Spinal cord (tissue), 10 donors: ENCODE results near the gene JAM3. TPM values are rescaled to one million over a fixed set of nuclear protein-coding genes. Genes with fewer than 3 reads are reported as not detected.

Experiments
- DNase-seq, 6 donors: peaks; one replicate each; pipeline versions ENCODE4 v3.0.0 to v3.0.0-alpha.2; 2013 to 2015; ENCODE audit warnings: low spot score in 6 of 6, low read depth in 4 of 6
- H3K27ac ChIP-seq: one replicate; pipeline ENCODE4 v1.5.1; 2013; ENCODE audit warnings: low read depth, low read length, control low read depth
- H3K27me3 ChIP-seq: one replicate; pipeline ENCODE4 v1.6.1; 2013; ENCODE audit warnings: low read length; ENCODE audit not compliant: control insufficient read depth, insufficient read depth
- H3K36me3 ChIP-seq: one replicate; pipeline ENCODE4 v1.6.1; 2013; ENCODE audit warnings: low read length; ENCODE audit not compliant: control insufficient read depth, insufficient read depth
- H3K4me1 ChIP-seq: one replicate; pipeline ENCODE4 v1.6.1; 2013; ENCODE audit warnings: low read length; ENCODE audit not compliant: control insufficient read depth, insufficient read depth
- H3K4me3 ChIP-seq: one replicate; pipeline ENCODE4 v1.5.1; 2013; ENCODE audit warnings: low read depth, low read length, control low read depth
- H3K9me3 ChIP-seq: one replicate; pipeline ENCODE4 v1.6.1; 2013; ENCODE audit warnings: low read length; ENCODE audit not compliant: control insufficient read depth, insufficient read depth
- WGBS: methylation state at CpG from one replicate; pipeline ENCODE4 v1.1.5; 2013; ENCODE audit warnings: missing lambda C conversion rate; ENCODE audit not compliant: insufficient coverage; 5-methylcytosine and 5-hydroxymethylcytosine counted together
- polyA plus RNA-seq, 2 donors: library from polyadenylated mRNA; unstranded; fragments of 120-200 nt; gene quantifications; one replicate each; pipeline ENCODE4 v1.2.1, GENCODE V29; 2013; ENCODE audit not compliant: insufficient read length in 2 of 2
- total RNA-seq, 2 donors: library from RNA; depleted of rRNA in 1 of 2; stranded (reverse); fragments of 120-200 nt in 1 of 2; fragments of >200 nt in 1 of 2; gene quantifications; one replicate each; pipeline versions ENCODE4 v1.2.3 to v1.2.4, GENCODE V29; 2013 to 2014
- donor health status: healthy.

Gene JAM3
- total and polyA plus RNA-seq, 4 donors: 57.9 to 221 (median 108) TPM

DNA sequence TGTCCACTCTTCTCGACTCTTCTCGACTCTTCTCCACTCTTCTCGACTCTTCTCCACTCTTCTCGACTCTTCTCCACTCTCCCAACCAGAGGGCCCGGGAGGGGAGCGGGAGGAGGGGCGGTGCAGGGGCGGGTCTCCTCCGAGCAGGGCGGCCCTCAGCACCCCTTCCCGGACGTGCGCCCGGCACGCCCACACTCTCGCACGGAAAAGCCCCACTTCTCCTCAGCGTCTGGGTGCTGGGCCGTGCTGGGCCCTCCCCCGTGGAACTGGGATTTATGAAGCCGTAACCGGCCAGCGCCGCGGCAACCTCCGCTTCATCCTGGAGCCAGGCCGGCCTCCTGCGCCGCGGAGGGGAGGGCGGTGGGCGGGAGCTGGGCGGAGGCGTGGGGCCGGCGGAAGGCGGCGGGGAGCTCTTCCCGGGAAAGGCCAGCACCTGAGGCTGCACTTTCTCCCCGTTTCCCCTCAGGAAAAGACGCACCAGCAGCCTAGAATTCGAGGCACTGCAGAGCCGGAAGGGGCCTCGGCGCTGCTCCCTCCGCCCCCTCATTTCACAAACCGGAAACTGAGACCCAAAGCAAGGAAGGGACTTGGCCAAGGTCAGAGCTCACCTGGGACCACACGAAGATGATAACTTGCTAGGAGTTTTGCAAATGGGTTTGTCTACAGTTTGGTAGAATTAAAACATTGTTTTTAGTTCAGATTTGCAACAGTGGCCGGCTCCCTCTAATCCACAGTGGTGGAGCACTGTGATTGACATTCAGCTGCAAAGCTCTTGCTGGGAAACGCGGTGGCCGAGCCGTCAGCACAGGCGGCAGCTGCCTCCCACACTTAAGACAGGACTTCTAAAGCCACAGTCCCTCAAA, 31.6 kb upstream of the JAM3 start:
- peaks cover 4% of the 10 kb centered on the region for H3K36me3 ChIP-seq
- peak overlapping the region; percentile 81 for H3K27ac ChIP-seq
- H3K9me3 ChIP-seq: no peaks in the 10 kb centered on the region
- H3K27me3 ChIP-seq: no peaks in the 10 kb centered on the region
- under 1% methylated on average over 50 of the region's 54 CpGs for WGBS
- peaks cover 99% of the 10 kb centered on the region for H3K4me1 ChIP-seq
- peak overlapping the region; percentile 56 for H3K4me3 ChIP-seq
- peak in 3 of 6 donors; percentile 46 to 84 (median 78) for DNase-seq

DNA sequence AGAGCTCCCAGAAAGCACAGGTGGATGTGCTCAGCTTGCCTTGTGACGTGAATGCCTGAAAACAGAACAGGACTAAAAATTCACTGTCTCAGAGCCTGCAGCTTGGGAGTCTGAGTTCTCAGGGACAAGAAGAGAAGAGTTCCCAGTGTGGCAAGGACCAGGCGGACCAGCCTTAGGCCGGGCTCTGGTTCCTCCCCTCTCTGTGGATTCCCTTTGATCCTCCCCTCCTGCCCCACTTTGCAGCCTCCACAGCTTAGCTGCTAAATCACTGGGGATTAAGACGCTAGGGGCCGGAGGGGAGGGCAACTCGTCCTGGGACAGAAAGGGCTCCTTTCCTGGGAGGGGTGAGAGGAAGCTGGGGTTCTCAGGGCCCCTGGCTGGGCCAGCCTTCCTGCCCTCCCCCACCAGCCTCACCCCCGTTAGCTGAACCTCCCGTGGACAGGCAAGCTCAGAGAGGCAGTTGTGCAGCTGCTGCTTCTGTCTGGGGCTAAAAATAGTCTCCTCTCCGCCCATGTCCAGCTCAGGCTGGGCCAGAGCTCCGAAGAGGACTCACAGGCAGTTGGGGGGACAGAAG, 29.9 kb upstream of the JAM3 start:
- Histone ChIP-seq H3K4me1 (peaks cover 92% of the 10 kb centered on the region), H3K4me3 (no peak overlapping the region), H3K36me3 (peaks cover 4% of the 10 kb centered on the region), H3K9me3 (no peaks in the 10 kb centered on the region), H3K27me3 (no peaks in the 10 kb centered on the region), H3K27ac (no peak overlapping the region)
- 50% methylated on average over 3 of the region's 10 CpGs for WGBS
- DNase-seq: no peak

DNA sequence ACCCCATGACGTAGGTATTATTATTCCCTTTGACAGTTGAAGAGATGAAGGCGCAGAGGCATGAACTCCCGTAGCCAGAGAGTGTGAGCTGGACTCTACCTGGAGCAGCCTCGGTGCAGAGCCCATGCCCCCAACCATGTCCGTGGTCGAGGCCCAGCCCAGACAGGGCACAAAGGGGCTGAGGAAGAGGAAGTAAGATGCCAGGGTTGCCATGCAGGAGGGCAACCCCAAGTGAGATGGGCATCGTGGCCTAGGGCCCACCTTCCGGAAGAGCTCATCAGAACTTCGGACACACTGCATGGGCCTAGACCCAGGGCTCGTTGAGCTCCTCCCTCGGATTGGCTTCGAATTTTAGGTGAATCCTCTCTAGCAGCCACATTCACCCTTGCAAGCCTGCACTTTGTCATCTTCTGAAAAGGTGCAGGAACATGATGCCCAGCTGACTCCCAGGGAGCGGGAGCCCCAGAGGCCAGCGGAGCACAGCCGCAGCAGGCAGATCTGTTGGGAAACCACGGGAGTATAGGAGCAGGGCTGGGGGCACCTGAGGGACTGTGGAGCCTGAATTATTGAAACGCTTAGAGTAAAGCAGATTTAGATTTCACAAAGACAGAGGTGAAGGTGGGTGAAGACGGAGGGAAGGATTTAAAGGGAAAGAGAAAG, 29.0 kb upstream of the JAM3 start:
- no peak overlapping the region for H3K27ac ChIP-seq
- WGBS: 84% methylated on average over 18 of the region's 18 CpGs

DNA sequence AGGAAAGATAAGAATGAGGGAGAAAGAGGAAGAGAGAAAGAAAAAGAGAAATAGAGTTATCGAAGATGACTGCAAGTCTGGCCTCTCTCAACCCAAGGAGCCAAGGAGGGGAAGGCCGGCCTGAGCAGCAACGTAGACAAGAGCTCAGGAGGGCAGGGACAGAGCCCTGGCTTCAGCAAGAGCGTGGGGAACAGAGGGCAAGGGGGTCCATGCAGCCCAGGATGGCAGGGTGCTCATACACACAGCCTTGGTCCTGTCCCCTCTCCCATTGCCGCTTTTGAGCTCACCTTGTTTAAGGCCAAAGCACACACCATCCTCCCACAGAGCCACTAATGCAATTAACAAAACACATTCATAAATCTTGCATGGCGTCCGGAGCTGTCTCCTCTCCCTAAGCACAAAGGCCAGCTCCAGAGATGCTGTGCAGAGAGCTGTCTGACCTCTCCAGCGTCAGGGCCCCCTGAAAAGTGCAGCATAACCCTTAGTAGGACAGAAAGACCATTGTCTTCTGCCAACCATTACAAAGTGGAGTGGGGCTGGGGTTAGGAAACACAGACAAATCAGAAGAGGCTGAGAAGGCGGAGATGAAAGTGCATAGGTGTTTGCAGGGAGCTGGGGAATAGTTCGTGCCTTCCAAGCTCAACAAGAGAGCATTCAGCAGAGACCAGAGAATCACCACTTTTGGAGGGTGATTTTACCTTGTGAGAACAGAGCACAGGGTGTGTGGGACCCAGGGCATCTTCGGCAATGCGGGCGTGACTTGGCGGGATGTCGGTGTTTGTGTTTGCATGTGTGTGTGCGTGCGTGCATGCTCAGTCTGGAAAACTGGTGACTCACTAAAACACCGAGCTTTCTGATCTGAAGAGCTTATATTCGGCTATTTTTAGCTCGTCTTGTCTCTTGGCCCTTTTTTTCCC, 28.2 kb upstream of the JAM3 start:
- H3K4me1 ChIP-seq: peaks cover 83% of the 10 kb centered on the region
- H3K36me3 ChIP-seq: peaks cover 4% of the 10 kb centered on the region
- H3K4me3 ChIP-seq: no peak overlapping the region
- no peak overlapping the region for H3K27ac ChIP-seq
- no peaks in the 10 kb centered on the region for H3K9me3 ChIP-seq
- 58% methylated on average over 19 of the region's 20 CpGs for WGBS
- peak in 2 of 6 donors; percentile 36 to 57 for DNase-seq
- H3K27me3 ChIP-seq: no peaks in the 10 kb centered on the region

More for the DNA sequence above, 29.0 kb upstream of the JAM3 start:
- Histone ChIP-seq H3K9me3 (no peaks in the 10 kb centered on the region), H3K27me3 (no peaks in the 10 kb centered on the region), H3K36me3 (peaks cover 4% of the 10 kb centered on the region), H3K4me1 (peaks cover 85% of the 10 kb centered on the region), H3K4me3 (no peak overlapping the region)
- no peak for DNase-seq

DNA sequence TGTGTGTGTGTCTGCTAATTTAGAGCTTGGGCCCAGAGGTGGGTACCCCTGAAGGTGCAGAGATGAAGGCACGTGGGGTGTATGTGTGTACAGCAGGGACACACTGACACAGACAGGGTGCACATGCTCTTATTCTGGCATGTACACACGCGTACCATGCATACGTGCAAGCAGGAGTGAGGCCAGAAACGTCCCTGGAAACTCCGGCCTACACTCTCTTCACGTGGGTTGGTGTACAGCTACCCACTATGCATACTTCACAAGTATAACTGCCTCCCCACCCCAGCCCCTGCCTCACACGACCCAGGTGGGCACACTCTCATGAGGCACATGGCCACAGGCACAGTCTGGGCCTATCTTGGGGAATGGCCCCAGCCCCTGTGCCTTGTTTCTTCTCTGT, 27.5 kb upstream of the JAM3 start:
- DNase-seq: no peak
- Histone ChIP-seq H3K4me3 (no peak overlapping the region), H3K27me3 (no peaks in the 10 kb centered on the region), H3K36me3 (peaks cover 4% of the 10 kb centered on the region), H3K27ac (no peak overlapping the region), H3K4me1 (peaks cover 78% of the 10 kb centered on the region), H3K9me3 (no peaks in the 10 kb centered on the region)
- 81% methylated on average over 8 of the region's 8 CpGs for WGBS

DNA sequence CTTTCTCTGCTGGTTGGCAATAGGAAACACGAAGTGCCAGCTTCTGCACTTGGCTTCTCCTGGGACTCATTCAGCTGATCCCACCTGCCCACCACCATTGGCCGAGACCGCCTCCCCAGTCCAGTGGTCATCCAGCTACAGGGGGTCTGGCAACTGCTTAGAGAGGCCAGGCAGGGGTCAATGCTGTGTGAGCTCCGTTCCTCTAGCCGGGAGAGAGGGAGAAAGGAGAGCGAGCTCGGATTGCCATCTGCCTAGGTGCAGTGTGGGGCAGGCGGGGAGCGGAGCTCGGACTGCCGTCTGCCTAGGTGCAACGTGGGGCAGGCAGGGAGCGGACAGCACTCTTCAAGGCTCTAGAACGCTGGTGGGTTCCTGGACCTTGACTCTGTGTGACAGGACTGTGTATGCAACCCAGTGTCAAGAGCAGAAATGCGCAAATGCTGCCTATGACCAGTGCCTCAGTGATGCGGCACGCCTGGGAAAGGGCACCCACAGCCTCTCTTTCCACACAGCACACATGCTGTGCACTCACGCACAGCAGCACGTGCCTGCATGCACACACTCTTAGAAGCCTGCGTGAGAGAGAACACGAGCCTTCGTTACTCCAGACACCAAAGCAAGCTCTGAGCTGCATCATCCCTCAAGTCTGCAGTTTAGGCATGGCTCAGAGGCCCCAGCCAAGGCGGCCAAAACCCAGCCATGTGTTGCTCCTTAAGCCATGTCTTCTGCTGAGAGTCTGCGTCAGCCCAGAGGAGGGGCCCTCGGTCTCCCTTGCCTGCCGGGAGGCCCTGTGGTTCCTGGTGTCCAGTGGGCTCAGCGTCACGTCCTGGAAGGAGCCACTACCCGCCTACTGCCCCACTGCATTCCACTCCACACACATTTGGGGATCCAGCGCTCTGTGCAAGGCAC, 26.8 kb upstream of the JAM3 start:
- Histone ChIP-seq H3K27ac (no peak overlapping the region), H3K4me1 (peaks cover 75% of the 10 kb centered on the region), H3K27me3 (no peaks in the 10 kb centered on the region), H3K4me3 (no peak overlapping the region), H3K9me3 (no peaks in the 10 kb centered on the region), H3K36me3 (peaks cover 4% of the 10 kb centered on the region)
- 83% methylated on average over 29 of the region's 30 CpGs for WGBS
- DNase-seq: no peak

DNA sequence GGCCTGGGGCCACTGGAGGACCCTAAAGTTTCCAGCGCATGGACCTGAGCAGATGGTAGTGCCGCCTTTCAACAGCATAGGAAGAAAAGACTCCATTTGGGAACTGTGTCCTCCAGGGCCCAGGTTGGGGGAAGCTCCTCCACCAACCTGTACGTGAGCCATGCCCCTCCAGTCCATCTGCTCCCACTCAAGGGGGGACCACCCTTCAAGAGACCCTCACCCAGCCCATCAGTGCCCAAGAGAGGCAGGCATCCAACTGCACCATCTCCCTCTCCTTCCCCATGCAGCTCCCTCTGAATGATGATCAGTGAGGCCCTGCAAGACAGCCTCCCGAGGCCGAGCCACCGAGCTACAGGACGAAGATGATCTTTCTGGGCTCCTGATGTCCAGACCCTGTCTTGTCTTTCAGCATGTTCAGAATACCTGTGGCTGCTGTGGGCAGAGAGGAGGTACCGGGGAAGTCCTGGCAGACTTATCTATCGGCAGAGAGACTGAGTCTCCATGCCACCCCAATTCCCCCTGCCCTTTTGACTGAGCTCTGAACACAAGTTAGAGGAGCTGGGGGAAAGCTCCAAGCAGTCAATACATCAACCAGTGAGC, 25.0 kb upstream of the JAM3 start:
- Histone ChIP-seq H3K27ac (no peak overlapping the region), H3K27me3 (no peaks in the 10 kb centered on the region), H3K36me3 (peaks cover 4% of the 10 kb centered on the region), H3K4me1 (peaks cover 57% of the 10 kb centered on the region), H3K9me3 (no peaks in the 10 kb centered on the region), H3K4me3 (no peak overlapping the region)
- WGBS: 96% methylated on average over 7 of the region's 9 CpGs
- DNase-seq: no peak

DNA sequence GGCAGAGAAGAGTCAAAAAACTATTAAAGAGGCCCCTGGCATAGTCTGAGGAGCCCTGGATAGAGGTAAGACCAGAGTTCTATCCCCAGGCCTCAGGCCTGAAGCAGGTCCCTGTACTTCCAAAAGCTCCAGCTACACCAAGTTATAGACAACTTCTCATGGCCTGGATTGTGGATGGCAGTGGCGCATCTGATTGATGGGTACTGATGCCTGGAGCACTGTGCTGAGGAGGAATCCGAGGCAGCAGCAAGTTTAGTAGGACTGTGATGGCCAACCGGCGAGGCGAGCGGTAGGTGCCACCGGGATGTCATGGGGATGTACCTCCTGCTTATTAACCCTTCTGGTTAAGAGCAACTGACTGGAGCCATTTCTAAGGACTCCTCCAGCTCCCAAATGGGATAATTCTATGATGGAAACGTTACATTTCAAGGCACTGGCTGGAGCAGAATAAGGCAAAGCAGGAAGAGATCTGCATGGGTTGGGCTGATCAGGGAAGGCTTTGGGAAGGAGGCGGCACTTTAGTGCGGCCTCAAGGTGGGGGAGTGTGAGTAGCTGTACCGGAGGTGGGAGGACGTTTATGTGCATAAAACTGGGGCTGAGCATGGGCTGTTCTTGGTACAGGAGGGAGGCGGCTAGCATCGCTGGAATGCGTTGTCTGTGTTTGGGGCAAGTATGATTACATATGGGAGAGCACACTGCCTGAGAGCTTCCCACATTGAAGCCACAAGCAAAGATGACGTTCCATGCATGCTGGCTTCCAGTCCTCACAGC, 24.2 kb upstream of the JAM3 start:
- H3K4me1 ChIP-seq: peaks cover 49% of the 10 kb centered on the region
- H3K27me3 ChIP-seq: no peaks in the 10 kb centered on the region
- peaks cover 4% of the 10 kb centered on the region for H3K36me3 ChIP-seq
- no peak for DNase-seq
- 92% methylated on average over 14 of the region's 16 CpGs for WGBS
- no peaks in the 10 kb centered on the region for H3K9me3 ChIP-seq
- no peak overlapping the region for H3K27ac ChIP-seq
- H3K4me3 ChIP-seq: no peak overlapping the region
